C4-2B (cell line): ENCODE results near the gene AAMDC.
"Not testable (repeated sequence)": the region's sequence is repeated elsewhere in the genome, so short reads cannot be mapped to it uniquely, and the experiment has no call there.

Experiments used
- H3K27ac ChIP-seq: fragments of 450-650 bp; 2 replicates; pipeline ENCODE4 v1.5.1; 2017
- ZFX ChIP-seq: fragments of 450-650 bp; IDR thresholded peaks from 2 replicates; pipeline ENCODE4 v1.6.1; 2017
- TF ChIP-seq, protein P1 (sequence below): fragments of 450-650 bp; conservative IDR thresholded peaks from 2 replicates; pipeline ENCODE4 v1.5.1; 2017; ENCODE audit warnings: mild to moderate bottlenecking

The AAMDC gene

DNA sequence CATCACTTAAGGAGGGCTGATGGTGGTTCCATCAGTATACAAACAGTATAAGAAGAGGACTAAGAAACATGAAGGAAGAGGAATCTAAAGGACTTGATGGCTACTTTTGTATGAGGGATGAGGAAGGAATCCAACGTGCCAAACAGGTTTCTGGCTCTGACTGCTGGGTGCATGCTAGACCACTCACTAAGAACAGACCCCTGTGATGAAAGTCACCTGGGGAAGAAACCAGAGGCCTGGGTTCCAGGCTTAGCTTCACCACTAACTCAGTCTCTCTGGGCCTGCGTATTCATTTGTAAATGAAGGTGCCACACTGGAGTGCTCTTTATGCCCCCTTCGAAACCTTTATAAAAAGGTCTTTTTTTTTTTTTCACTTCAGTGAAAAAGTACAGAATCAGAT is 55.1 kb downstream of the AAMDC start:
- TF ChIP-seq, protein P1, sequence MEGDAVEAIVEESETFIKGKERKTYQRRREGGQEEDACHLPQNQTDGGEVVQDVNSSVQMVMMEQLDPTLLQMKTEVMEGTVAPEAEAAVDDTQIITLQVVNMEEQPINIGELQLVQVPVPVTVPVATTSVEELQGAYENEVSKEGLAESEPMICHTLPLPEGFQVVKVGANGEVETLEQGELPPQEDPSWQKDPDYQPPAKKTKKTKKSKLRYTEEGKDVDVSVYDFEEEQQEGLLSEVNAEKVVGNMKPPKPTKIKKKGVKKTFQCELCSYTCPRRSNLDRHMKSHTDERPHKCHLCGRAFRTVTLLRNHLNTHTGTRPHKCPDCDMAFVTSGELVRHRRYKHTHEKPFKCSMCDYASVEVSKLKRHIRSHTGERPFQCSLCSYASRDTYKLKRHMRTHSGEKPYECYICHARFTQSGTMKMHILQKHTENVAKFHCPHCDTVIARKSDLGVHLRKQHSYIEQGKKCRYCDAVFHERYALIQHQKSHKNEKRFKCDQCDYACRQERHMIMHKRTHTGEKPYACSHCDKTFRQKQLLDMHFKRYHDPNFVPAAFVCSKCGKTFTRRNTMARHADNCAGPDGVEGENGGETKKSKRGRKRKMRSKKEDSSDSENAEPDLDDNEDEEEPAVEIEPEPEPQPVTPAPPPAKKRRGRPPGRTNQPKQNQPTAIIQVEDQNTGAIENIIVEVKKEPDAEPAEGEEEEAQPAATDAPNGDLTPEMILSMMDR = no peak
- no peak for TF ChIP-seq ZFX
- no peak overlapping the region for H3K27ac ChIP-seq

DNA sequence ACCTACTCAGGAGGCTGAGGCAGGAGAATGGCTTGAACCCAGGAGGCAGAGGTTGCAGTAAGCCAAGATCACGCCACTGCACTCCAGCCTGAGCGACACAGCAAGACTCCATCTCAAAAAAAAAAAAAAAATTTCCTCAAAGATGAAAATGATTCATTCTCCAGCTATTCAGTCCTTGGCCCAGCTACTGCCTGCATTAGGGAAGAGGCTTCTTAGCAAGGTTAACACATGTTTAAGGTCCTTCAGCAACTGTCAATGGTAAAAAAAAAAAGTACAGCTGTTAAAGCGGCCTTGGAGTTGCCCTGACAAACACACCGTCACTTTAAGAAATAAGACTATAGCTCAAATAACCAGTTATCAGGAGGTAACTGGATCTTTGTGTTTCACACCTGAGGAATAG is 57.3 kb downstream of the AAMDC start:
- not testable (repeated sequence) for H3K27ac ChIP-seq

DNA sequence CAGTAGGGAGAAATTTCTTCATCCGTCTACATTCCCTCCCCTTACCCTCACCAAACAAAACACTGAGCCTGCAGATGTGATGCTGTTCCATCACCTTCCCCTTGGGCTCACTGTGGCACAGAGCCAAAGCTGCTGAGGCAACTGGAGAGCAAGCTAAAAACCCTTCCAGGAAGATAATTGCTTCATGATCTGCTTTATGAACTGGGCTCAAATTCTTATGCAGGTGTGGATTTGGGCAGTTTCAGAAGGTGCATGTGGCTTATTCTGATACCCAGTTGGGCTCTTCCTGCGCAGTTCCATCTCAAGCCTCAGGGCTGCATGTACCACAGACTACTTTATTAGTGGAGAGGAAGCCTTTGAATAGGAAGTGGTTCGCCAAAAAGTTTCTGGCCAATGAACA is 58.3 kb downstream of the AAMDC start:
- no peak for TF ChIP-seq ZFX
- TF ChIP-seq, protein P1 = no peak

DNA sequence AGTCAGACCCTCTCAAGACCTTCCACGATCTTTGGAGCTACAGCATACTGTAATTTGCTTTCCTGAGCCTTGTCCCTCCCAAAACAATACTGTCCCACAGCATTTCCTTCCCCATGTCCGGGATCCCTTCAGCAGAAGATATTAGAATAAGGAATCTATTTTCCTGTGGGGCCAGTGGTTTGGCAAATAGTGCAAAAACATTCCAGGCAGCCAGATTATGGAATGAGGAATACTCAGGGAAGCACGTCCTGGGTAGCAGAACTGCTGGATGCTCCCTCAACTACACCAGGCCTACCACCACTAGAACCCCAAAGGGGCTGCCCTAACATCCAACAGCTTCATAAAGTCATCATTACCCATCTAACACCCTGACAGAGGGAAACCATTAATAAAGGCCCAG is 61.5 kb downstream of the AAMDC start:
- no peak overlapping the region for H3K27ac ChIP-seq
- TF ChIP-seq ZFX = no peak
- TF ChIP-seq, protein P1 = no peak

More for the DNA sequence above, 58.3 kb downstream of the AAMDC start:
- H3K27ac ChIP-seq = no peak overlapping the region

DNA sequence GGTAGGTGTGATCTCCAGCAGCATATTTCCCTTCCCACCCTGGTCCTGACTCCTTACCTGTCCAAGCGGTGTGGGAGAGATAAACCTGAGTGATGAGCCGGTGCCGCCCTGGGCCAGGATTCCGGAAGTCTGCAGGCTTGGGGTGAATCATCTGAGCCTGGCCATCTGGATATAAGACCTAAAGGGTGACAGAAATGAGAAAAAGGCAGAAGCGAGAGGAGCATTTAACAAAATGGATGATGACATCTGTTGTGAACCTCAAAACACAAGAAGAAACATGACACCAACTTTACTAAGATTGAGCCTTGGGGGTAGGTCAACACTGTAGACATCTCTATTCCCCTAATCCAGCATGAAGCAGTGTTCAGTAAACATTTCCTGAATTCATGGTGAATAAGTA is 62.8 kb downstream of the AAMDC start:
- TF ChIP-seq ZFX = no peak
- TF ChIP-seq, protein P1 = no peak
- no peak overlapping the region for H3K27ac ChIP-seq

DNA sequence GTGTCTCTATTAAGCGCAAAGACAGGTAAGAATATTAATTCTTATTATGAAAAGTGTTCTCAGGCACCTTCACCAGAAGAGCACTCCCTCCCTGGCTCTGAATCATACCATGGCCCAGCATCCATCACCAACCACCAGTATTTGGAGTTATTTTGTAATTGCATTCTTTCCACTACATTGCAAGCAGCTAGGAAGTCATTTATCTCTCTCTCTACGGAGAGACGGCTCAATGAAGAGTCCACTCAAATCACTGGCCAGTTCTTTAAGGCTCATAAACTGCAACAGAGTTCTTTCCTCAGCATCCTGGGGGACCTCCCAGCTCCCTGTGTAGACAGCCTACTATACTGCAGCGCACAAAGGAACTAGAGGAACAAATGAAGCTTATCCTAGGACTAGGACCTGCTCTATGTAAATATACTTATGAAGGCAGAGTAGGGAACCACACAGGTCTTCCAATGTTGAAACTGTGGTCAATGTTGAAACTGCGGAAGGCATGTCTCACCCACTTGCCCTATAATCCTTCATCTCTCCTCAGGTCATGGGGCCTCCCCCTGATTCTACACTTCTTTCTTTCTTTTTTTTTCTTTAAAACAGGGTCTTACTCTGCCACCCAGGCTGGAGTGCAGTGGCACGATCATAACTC is 63.4 kb downstream of the AAMDC start:
- no peak for TF ChIP-seq ZFX
- TF ChIP-seq, protein P1 = no peak
- H3K27ac ChIP-seq = no peak overlapping the region

DNA sequence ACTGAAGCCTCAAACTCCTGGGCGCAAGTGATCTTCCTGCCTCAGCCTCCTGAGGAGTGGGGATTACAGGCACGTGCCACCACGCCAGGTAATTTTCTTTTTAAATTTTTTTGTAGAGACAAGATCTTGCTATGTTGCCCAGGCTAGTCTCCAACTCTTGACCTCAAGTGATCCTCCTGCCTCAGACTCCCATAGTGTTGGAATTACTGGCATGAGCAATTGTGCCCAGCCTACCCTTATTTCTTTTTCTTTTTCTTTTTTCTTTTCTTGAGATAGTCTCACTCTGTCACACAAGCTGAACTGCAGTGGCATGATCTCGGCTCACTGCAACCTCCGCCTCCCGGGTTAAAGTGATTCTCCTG is 63.9 kb downstream of the AAMDC start:
- no peak overlapping the region for H3K27ac ChIP-seq
- no peak for TF ChIP-seq ZFX
- TF ChIP-seq, protein P1 = no peak

DNA sequence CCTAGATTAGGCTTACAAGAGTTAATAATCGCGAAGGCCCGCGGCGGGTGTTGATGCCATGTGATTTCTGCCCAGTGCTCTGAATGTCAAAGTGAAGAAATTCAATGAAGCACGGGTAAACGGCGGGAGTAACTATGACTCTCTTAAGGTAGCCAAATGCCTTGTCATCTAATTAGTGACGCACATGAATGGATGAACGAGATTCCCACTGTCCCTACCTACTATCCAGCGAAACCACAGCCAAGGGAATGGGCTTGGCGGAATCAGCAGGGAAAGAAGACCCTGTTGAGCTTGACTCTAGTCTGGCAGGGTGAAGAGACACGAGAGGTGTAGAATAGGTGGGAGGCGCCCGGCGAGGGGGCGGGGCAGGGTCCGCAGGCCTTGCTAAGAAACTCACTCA is 65.5 kb downstream of the AAMDC start:
- TF ChIP-seq, protein P1 = no peak
- no peak for TF ChIP-seq ZFX
- no peak overlapping the region for H3K27ac ChIP-seq

DNA sequence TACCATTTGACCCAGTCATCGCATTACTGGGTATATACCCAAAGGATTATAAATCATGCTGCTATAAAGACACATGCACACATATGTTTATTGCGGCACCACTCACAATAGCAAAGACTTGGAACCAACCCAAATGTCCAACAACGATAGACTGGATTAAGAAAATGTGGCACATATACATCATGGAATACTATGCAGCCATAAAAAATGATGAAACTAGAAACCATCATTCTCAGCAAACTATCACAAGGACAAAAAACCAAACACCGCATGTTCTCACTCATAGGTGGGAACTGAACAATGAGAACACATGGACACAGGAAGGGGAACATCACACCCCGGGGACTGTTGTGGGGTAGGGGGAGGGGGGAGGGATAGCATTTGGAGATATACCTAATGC is 68.1 kb downstream of the AAMDC start:
- H3K27ac ChIP-seq = not testable (repeated sequence)

DNA sequence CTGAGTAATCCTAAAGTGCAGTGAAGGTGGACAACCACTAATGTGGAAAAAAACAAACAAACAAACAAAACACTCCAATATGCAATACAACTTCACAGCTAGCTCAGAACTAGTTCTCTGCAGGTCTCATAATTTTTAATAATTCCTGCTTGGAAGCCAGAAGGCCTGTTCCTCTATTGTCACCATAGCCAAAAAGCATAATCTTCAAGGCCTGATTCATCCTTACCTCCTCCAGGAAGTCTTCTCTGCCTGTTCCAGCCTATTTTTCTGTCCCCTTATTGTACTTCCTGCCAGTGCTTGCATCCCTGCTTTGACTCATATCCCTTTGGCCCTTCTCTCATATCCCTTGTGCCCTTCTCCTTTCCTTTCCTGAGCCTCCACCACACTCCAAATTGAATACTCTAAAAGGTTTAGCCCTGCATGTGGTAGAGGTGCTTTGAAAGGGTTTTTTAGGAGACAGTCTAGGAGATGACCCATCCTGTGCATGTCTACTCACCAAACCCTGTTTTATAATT is 69.2 kb downstream of the AAMDC start:
- not testable (repeated sequence) for H3K27ac ChIP-seq

DNA sequence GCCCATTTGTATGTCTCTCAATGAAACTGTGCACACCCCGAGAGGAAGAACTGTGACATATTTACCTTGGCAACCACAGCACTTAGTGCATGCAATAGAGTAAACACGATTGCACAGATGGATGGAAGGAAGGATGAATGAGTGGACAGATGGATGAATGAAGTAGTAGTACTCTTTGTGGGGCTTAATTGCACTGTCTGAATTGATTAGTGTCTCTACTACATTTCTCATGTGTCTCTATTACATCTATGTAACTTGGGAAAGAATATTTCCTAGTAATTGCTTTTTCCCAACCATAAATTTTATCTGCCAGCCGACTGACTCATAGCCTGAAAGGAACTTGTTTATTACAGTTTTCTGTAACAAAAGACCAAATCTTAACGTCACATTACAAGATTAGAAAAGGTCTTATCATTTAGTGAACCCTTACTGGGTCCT is 69.7 kb downstream of the AAMDC start:
- not testable (repeated sequence) for H3K27ac ChIP-seq

DNA sequence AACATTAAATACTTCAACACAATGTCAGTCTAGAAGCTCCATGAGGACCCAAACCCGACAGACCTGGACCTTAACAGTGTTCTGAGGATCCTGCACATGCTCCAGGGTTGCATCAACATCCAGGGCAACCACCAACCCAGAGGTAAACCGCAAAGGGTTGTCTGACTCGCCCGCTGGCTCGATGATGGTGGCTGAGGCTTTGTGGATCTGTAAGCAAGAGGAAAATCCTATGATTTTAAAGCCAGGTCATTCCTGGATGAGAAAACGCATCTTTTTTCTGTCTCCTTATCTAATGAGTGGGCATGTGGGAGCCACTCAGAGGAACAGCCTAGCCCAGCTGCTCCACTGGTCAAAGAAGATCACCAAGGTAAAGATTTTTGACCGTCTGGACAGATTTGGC is 70.3 kb downstream of the AAMDC start:
- H3K27ac ChIP-seq = not testable (repeated sequence)

DNA sequence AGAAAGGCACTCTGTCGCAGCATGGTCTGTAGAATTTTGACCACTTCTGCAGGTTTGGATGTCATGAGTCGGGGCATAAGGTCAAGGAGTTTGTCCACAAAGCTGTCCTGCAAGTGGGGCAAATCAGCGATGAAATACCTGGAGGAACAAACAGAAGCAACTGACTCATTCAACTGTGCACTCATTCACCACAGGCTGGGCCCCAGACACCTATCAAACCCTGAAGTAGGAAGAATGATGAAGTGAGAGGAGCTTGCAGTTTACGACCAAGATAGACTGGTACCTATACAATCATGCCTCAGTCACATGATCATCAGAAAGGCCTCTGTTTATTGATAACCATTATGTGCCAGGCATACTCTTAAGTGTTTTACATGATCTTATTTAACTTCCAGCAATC is 70.8 kb downstream of the AAMDC start:
- H3K27ac ChIP-seq = not testable (repeated sequence)
